GM19468 (cell line): ENCODE data around the gene PBX1.

ENCODE experiments used
- ATAC-seq: cut with Tn5 transposase; IDR thresholded peaks from one replicate; pipeline ENCODE4 v1.9.1; 2021; ENCODE audit warnings: mild to moderate bottlenecking, moderate library complexity, moderate number of reproducible peaks; ENCODE audit not compliant: unreplicated experiment; ENCODE audit errors: extremely low read depth

PBX1 gene

GRCh38 chr1:164660412-164660772, 101.4 kb downstream of the PBX1 start:
- ATAC-seq, result peak; percentile 81

DNA sequence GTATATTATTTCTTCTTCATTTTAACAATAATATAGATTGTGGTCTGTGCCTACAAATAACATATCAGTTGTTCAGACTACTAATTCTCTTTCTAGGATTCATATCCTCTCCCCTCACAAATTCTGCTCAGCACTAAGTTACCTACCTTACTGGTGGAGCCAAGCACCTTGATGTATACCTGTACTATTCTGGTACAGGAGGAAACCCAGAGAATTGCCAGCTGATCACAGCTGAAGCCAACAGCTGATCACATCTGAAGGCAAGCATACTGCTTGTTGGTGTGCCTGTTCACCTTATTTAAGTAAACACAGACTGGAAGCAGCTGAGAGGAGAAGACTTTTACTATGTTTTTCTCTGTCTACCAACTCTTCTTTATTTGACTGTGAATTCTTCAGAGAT, 101.8 kb downstream of the PBX1 start:
- no peak for ATAC-seq

DNA sequence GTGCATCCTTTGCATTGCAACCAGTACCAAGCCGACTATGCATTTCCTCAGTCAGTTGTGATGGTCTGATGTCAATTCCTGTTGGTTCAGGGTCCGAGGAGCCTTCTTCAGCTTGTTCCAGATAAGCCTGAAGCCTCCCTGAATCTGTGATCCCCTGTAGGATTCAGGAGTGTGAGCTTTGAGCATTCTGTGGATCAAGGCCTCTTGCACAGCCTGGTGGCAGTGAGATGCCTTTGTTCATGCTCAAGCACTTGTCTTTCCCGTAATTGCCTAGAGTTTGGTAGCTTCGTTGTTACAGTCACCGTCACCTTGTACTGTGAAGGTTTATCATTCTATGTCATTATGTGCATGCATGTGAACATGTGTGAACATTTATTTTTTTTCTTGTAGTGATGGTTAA, 103.5 kb downstream of the PBX1 start:
- ATAC-seq, result no peak

DNA sequence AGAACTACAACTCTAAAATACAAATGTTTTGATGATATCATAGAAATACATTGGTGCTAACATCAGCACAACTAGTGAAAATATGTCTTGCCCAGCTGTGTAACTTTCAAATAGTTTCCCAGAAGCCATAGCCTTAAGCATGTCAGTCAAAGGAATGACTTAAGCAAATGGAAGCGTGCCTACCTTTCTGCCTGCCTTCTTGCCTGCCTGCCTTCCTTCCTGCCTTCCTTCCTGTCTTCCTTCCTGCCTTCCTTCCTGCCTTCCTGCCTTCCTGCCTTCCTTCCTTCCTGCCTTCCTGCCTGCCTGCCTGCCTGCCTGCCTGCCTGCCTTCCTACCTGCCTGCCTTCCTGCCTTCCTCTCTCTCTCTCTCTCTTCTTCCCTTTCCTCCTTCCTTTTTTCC, 104.0 kb downstream of the PBX1 start:
- no peak for ATAC-seq

DNA sequence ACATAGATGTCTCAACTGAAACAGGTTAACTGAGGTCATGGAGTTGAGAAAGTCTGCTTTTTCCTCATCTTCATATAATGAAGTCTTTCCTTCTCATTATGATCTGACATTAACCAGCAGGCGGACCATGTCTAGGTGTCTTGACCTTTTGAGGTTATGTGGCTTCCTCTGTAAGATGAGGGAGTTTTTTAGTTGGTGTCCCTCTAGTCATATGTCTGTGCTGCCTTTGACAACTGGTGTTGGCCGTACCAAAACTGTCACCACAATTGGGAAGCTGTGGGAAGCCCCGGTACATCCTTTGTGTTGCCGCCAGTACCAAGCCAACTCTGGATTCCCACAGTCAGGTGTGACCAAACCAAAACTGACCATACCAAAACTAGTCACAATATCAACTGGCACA, 105.1 kb downstream of the PBX1 start:
- ATAC-seq, result no peak

DNA sequence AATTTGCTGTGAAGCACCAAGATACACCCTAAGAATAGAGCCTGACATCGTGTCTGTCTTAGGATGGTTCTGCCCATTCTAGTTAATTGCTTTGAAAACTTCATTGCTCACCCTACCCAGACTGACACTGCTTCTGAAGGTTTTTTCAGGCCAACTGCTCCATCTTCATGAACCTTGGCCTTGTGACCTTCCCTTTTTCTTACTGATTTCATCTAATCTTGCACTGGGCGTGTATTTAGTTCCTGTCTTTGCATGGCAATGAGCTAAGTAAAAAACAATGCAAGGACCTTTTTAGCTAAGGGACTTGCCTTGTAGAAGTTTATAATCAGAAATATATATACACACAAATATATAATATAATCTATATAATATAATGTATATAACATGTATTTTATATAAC, 108.0 kb downstream of the PBX1 start:
- ATAC-seq, result no peak

- no peak for ATAC-seq
These were observed 108.6 kb downstream of the PBX1 start for GRCh38 chr1:164667600-164667999.

- no peak for ATAC-seq
These were observed 109.8 kb downstream of the PBX1 start for GRCh38 chr1:164668491-164669400.

- no peak for ATAC-seq
These were observed 111.0 kb downstream of the PBX1 start for GRCh38 chr1:164670026-164670425.

DNA sequence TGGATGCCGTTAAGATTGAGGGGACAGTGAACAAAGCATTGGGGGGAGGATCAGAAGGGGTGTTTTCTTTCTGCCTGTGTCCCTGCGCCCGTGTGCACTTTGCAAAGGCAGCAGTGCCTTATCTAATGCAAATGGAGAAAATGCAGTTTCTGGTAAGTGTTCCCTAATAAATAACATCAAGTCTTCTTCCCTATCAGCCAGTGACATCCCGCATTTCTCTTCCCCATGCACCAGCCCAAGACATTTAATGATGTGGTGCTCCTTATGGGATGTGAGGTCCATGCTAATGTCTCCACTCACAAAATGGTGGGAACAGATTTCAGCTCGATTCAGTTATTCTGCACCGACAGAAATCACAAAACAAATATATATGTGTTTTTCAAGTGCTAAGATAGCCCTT, 111.8 kb downstream of the PBX1 start:
- ATAC-seq, result no peak

- ATAC-seq, result no peak
These were observed 112.5 kb downstream of the PBX1 start for GRCh38 chr1:164671323-164671965.

DNA sequence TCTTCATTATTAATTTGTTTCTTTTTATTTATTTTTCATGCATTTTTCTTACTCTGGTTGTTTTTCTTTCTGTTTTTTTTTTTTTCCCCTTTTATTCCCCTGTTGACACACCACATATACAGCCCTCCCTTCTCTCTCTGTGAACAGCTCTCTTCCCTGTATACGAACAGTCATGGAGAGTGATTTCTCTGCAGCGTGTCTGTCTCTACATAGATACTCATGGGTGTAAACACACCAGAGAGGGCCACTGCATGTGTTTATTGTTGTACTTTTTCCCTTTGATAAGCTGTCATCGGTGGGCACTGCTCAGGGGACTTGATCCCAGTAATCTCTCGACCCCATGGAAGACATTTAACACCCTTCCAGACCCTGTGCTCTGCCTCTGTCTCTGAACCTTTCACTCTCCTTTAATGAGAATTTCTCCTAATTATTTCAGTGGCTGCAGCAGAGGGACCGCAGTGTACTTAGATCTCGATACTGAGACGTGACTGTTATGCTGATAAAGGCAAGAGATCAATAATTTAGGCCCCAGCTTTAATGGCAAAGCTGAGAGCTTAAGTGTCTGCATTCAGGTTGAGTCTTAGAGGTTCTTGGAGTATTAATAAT, 113.1 kb downstream of the PBX1 start:
- no peak for ATAC-seq

- no peak for ATAC-seq
These were observed 113.6 kb downstream of the PBX1 start for GRCh38 chr1:164672588-164672987.

DNA sequence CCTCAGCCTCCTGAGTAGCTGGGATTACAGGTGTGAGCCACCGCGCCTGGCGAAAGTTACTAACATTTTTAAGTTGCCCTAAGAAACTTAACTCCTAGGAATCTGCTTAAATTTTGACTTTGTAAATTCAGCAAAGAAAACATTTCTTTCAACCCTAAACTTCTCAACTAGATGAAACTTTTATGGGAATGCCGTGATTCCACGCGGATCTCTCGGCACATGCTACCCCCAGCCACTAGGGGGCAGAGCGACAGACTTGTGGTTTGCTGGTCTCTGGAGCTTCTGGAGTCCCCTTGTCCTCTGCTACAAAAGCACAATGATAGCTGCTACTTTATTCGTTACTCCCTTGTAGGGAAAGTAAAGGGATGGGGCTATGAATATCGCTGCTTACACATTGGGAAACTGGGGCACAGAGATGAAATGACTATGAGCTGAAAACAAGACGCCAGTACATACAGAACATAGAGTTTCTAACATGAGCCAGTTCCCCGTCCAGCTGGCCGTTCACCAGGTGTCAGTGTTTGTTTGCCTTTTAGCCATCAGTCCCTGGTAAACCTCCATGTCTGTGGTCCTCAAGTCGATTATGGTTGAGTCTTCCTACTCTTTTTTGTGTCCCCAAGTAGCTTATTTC, 114.7 kb downstream of the PBX1 start:
- ATAC-seq, result no peak

DNA sequence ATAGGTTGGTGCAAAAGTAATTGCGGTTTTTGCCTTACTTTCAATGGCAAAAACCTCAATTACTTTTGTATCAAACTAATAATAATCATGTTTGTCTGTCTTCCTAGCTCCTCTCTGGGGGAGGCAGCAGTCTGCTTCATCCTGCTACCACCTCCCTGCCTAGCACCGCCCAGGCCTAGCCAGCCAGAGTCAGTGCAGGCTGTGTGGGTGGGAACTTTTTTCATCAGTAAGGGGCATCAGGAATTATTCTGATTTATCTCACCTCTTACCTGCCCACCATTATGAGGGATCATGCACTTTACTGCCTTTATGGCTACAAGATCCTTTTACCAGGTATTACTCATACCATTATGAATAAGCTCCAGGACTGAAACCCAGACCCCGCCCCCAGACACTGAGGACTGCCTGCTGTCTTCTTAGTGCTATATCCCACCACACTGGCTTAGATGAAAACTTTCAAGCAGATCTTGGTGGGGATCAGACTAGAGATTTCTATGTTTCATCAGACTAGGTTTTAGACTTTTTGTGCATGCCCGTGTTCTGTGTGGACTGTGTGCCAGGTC, 116.4 kb downstream of the PBX1 start:
- no peak for ATAC-seq

DNA sequence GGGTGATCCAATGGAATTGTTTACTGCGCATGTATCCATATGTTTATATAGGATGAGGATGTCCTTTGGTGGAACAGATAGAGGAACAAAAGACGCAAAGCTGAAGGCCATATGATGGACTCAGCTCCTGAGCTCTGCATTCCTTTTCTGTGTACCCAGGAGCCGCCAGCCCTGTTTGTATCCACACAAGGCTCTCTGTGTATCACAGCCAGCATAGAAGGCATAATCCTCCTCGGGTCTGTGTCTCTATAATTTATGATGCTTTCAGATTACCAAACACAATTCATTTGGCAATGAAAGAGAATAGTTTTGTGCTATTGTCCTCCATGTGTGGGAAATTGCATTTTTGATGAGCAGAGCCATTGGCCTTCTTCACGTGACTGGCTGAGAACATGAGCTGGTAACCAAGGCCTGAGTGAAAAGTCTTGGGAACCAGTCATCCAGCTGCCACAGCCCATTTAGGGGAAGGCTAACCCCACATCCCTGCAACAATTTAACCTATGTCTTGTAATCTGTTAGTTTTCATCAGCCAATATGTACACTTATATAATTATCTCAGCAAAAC, 119.2 kb downstream of the PBX1 start:
- no peak for ATAC-seq

DNA sequence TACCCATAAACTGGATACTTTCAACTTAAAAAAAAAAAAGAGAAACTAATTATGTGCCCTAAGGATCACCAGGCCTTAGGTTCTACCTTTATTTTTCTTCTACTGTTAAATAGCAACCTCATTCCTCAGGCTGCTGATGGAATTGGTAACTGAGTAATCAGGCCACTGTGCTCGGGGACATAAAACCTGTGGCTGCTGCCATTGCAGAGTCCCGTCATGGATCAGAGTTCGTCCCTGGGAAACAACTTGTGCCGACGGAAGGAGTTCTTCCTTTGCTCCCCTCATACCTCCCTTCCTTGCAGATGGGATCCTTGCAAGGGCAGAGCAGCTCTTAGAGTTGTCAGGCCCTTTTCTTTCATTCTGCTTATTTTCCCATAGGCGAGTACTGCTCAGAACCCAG, 123.6 kb downstream of the PBX1 start:
- ATAC-seq, result no peak

DNA sequence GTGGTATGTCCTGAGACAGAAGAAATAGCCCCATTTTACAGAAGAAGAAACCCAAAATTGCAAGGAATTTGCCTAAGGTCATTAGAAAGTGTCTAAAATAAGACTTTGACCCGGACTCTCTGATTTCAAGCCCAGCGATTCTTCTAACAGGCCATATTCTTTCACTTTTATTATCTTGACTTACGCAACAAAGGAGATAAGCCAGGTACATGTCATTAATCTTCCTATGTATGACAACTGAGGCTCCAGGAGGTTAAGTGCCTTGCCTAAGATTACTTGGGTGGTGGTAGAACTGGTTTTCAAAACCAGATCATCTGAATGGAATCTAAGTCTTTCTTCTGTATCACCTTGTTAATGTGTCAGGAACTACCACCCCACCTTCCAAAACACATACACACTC, 124.3 kb downstream of the PBX1 start:
- ATAC-seq, result no peak

DNA sequence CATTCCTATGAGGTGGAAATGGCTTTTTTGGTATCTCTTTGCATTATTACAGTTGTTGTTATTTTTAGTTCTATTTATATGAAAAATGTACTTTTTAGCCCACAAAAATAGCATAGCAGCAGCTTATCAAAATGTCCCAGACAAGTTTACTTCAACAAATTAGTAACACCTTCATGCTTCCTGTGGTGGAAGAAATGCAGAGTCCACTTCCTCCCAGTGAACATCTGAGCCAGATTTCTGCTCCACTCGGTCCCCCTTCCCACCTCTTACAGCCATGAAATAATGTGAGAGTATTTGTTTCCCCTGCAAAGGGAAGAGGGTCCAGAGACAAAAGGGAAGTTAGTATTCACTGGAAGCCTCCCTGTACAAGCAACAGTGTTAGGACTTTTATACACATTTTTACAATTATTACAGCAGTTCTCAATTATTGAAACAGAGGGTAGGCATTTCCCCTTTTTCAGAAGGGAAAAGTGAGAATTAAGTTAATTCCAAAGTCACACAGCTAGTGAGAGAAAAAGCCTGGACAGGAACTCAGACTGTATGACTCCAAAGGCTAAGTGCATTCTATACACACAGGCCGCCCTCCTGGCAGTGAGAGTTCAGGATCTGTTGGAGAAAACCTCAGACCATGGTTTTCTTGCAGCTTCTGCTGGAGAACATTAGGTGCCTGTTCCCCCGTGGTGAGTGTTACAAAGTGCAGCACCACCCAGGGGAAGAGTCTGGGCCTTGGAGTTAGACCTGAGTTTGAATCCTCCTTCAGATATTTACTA, 126.5 kb downstream of the PBX1 start:
- no peak for ATAC-seq

GRCh38 chr1:164687777-164688176, 128.8 kb downstream of the PBX1 start:
- ATAC-seq, result no peak
